Fibroblast of upper back skin (primary cell): ENCODE data around the gene C16orf87.
"Not testable (repeated sequence)": the region's sequence is repeated elsewhere in the genome, so short reads cannot be mapped to it uniquely, and the experiment has no call there.

Experiments
- DNase-seq: peaks from one replicate; pipeline ENCODE4 v3.0.0-alpha.2; 2013

The C16orf87 gene

DNA sequence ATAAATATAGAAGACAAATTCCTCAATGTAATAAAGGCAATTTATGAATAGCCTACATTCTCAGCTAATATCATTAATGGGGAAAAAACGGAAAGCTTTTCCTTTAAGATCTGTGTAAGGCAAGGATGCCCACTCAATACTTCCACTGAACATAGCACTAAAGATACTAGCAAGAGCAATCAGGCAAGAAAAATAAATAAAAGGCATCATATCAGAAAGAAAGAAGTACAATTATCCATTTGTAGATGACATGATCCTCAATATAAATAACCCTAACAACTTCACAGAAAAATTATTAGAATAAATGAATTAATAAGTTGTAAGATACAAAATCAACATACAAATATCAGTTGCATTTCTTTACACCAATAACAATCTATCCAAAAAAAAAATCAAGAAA lies 37.1 kb downstream of the C16orf87 start:
- no peak for DNase-seq

DNA sequence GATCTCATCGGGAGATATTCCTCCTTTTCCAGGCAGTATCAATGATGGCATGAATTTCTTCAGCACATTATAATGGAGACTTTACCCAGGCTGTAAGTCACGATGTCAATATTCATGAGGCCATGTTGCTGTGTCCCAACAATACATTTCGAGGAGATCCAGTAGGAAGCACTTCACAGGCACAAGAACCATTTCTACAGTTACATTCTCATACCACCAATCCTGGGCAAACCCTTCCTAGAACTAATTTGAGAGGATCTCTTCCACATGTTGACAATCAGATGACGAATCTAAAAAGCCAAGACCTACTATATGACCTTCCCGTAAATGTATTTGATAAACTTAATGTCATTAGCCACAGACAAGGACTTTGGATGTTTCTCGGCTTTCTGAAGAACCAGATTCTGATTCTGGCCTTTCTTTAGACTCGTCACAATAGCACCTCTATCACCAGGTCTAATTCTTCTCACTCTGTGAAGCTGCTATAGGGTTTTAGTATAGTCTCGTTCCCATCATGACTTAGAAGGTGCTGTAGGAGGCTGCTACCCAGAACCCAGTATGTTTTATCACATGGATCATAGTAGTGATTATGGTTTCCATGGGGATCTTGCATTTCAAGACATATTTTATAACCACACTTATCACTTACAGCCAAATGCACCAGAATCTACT lies 40.2 kb downstream of the C16orf87 start:
- no peak for DNase-seq

DNA sequence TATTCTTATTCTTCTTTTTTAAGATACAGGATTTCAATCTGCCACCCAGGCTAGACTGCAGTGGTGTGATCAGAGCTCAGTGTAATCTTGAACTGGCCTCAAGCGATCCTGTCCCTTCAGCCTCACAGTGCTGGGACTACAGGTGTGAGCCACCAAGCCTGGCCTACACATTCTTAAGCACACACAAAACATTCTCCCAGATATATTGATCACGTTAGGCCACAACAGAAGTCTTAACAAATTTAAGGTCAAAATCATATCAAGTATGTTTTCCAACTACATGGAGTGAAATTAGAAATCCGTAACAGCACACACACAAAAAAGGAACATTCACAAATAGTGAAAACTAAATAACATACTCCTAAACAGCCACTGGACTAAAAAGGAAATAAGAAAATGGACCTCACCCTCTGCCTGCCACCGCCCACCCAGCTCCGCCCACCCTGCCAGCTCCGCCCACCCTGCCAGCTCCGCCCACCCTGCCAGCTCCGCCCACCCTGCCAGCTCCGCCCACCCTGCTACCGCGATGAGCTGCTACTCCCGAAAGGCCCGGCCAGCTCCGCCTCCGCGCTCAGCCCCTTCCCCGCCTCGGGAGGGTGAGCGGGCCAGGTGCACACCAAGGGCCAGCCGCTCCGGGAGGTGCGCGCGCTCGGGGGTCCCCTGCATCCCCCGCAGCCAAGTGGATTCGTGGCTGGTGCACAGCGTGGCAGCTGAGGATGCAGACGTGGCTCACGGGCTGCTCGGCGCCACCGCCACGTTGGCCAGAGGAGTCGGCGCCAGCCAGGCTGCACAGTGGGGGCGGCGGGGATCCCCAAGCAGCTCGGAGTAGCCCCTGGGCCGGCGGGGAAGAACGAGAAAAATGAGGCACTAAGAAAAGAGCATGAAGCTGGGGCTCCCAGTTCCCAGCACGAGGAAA lies 41.2 kb downstream of the C16orf87 start:
- peak; percentile 50 for DNase-seq

DNA sequence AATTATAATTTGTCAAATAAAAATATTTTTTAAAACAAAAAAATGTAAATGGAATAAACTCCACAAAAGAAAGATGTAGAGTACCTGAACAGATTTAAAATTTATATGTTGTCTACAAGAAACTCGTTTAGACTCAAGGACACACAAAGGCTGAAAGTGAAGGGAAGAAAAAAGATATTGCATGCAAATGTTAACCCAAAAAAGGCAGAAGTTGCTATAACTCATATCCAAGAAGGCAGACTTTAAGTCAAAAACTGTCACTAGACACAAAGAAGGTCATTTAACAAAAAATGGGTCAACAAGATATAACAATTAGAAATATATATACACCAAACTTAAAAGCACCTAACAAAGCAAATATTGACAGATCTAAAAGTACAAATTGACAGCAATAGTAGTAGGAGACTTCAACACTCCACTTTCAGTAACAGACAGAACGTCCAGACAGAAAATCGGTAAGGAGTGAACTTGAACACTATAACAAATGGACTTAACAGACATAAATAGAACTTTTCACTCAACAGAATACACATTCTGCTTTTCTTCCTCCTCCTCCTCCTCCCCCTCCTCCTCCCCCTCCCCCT lies 42.0 kb downstream of the C16orf87 start:
- DNase-seq: no peak

DNA sequence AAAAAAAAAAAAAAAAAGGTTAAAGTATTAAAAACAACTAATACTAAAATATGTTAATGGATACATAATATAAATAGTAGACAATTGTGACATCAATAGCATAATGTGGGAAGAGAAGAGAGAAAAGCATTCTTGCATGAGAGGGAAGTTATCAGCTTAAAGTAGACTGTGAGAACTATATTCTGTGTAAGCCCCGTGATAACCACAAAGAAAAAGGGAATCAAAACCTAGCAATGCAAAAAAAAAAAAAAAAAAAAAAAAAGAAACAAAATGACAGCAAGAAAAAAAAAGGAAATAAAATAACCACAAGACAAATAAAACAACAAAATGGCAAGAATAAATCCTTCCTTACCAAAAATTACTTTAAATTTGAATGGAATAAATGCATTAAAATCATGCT lies 43.1 kb downstream of the C16orf87 start:
- DNase-seq: no peak

DNA sequence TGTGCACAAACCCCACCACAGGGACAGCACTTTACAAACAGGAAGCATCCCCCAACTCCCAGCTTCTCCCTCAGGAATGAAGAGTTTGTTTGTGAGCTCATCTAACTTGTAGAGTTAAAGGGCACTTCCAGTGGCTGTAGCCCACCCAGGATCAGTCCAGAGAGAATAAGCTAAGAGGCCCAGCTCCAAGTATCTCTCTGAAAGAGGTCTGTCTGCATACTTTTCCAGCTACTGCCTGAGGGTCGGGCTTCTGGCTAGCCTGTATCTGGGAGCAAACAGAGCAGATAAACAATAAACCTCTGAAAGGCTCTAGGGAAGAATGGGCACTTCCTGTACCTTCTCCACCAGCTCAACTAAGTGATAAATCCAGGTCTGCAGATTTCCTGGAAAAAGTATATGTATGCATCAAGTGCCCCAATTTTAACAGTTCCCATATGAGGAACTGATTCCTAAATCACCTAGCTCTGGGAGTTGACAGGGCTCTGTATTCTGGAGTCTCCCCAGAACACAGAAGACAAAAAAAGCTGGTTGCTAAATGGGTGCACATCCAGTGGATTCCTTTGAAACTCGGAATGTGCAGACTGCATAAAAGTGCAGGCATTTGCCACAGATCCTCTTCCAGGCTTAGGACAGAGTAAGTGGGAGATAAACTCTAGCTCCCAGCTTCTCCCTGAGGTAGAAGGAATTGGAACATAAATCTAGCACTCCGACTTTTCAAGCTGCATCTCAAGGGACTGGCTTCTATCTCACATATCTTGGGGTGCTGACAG lies 45.7 kb downstream of the C16orf87 start:
- DNase-seq: no peak

DNA sequence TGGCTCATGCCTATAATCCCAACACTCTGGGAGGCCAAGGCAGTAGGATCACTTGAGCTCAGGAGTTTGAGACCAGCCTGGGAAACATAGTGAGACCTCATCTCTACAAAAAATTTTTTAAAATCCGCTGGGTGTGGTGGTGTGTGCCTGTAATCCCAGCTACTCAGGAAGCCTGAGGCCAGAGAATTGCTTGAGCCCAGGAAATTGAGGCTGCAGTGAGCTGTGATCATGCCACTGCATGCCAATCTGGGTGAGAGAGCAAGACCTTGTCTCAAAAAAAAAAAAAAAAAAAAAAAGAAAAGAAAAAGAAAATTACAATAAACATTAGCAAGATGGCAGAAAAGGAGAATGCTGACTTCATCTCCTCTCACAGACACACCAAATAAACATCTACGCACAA lies 46.4 kb downstream of the C16orf87 start:
- not testable (repeated sequence) for DNase-seq

DNA sequence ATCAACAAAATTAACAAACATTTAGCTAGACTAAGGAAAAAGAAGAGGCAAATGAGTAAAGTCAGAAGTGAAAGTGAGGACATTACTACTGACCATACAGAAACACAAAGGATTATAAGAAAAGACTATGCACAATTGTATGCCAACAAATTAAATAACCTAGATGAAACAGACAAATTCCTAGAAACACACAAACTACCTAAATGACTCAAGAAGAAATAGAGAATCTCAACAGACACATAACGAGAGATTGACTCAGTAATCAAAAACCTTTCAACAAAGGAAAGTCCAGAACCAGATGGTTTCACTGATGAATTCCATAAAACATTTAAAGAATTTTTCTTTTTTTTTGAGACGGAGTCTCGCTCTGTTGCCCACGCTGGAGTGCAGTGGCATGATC lies 47.2 kb downstream of the C16orf87 start:
- peak; percentile 41 for DNase-seq

DNA sequence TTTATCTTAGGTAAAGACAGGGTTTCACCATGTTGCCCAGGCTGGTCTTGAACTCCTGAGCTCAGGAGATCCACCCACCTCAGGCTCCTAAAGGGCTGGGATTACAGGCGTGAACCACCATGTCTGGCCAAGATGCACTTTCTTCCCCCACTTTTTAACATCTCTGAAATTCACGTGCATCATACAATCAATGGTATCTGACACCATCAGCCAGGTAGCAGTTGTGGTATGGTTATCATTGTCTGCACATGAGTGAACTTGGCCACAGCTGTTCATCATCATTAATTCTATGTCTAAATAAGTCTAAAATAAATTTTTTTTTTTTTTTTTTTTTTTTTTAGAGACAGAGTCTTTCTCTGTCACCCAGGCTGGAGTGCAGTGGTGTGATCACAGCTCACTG lies 48.7 kb downstream of the C16orf87 start:
- no peak for DNase-seq

DNA sequence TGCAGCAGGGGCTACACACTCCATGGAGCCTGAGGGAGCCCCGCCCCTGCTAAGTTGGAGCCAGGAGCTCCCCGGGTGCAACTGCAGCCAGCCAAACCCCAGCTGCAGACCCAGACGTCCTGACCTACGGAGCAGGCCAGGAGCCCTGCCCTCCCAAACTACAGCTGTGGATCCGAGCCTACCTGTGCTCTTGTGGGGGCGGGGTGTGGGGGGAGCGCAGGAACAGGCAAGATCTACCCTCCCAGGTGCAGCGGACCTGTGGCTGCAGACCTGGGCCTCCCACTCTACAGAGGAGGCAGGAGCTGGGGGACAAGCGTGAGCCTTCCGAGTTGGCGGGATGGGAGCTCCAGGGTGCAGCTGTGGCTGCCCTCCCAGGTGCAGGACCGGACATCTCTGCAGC lies 53.2 kb downstream of the C16orf87 start:
- DNase-seq: no peak

DNA sequence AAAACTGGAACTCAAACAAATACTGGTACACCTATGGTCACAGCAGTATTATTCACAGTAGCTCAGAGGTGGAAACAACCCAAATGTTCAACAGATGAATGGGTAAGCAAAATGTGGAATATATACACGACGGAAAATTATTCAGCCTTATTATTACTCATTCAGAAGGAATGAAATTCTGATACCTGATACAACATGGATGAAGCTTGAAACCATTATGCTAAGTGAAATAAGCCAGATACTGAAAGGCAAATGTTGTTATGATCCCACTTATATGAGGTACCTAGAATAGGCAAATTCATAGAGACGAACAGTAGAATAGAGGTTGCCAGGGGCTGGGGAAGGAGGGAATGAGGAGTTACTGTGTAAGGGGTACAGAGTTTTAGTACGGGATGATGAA lies 55.8 kb downstream of the C16orf87 start:
- peak; percentile 14 for DNase-seq

DNA sequence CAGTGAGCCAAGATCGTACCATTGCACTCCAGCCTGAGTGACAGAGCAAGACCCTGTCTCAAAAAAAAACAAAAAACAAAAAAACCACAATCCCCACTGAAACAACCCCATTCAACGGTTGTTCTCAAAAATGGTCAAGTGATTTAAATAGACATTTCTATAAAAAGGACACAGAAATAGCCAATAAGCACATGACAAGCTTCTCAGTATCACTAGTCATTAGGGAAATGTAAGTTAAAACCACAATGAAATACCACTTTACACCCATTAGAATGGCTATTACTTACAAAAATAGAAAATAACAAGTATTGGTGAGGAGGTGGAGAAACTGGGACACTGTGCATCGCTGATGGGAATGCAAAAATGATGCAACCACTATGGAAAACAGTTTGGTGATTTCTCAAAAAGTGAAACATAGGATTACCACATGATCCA lies 56.2 kb downstream of the C16orf87 start:
- no peak for DNase-seq

DNA sequence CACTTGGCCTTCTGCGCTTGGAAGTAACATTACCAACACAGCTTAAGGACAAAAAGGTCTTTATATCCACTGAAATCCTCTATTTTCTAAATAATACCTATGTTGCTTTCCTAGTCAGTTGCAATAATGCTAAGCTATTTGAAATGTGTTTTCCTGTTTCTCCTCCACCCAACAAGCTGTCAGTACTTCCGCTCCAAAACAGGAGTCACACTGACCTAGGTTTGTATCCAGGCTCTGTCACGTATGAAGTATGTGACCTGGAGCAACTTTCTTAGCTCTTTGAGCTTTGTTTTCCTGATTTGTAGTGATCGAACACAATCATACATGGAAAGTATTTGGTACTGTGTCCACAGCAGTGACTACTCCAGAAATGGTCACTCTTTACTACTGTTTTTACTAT lies 58.5 kb downstream of the C16orf87 start:
- no peak for DNase-seq

DNA sequence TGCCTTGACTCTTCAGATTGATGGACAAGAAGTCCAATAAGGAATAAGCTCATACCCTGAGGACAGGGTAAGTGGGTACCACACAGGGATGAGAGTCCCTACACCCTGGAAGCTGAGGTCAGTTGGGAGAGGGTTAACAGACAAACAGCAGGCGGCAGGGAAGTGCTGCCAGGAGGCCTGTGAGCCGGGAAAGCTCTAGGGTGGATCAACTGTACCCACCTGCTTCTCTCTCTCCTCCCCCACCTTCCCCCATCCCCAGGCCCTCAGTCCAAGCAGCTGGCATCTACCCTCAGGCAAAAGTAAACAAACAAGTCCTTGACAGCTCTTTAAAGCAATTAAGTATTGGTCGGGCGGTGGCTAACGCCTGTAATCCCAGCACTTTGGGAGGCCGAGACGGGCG lies 62.2 kb downstream of the C16orf87 start:
- DNase-seq: no peak

DNA sequence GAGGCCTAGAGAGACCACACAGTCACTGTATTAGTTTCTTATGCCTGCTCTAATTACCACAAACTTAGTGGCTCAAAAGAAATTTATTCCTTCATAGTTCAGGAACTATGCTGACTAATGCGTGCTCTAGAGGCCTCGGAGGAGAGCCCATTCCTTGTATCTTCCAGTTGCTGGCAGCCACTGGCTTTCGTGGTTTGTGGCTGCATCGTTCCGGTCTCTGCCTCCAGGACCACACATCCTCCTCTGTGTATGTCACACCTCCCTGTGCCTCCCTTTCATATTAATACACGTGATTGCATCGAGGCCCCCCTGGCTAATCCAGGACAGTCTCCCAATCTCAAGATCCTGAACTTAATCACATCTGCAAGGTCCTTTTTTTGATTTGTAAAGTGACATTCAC lies 65.9 kb downstream of the C16orf87 start:
- peak; percentile 84 for DNase-seq

DNA sequence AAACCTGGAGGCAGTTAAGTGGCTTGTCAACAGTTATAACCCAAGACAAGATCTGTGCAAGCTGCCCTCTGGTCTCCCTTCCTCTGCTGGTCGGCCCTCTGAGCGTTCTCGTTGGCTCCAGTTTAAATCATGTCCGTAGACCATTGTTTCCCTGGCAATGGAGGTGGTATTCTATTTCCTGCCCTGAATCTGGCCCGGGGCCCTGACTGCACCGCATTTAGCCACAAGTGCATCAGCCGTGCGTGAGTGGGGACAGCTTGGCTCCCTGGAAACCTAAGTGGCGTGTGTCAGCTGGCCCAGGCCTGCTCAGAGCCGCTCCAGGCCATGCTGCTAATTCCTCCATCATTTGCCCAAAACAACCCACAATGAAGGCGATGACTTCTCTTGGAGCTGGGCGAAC lies 67.8 kb downstream of the C16orf87 start:
- DNase-seq: no peak

DNA sequence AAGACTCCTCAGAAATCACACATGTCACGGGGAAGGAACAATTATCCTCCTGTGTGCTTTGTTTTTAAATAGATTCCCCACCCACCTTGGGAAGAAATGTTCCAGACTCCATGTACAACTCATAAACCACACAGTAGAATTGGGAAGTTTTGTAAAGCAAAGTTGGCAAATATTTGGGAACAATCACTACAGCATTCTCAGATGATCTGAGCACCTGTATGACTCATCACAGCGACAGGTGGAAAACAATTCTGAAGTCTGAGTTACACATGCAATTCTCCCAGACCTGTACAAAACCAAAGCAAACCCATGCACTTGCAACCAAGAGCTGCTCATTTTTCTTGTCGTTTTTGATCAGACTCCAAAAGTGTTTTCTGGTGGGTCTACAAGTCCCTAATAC lies 68.4 kb downstream of the C16orf87 start:
- DNase-seq: no peak

DNA sequence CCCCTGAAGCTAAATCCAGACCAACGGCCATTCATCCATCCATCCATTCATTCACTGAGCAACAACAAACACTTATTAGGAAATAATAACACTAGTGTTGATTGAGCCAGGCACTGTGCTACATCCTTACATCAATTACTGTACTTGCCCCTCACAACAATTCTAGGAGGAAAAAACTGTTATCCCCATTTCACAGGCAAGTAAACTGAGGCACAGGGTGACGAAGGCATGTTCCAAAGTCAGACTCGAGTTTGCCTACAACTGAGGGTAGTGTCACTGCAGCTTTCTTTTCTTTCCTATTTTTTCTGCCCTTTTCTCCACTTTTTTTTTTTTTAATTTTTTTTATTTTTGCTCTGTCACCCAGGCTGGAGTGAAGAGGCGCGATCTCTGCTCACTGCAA lies 71.7 kb downstream of the C16orf87 start:
- DNase-seq: no peak

DNA sequence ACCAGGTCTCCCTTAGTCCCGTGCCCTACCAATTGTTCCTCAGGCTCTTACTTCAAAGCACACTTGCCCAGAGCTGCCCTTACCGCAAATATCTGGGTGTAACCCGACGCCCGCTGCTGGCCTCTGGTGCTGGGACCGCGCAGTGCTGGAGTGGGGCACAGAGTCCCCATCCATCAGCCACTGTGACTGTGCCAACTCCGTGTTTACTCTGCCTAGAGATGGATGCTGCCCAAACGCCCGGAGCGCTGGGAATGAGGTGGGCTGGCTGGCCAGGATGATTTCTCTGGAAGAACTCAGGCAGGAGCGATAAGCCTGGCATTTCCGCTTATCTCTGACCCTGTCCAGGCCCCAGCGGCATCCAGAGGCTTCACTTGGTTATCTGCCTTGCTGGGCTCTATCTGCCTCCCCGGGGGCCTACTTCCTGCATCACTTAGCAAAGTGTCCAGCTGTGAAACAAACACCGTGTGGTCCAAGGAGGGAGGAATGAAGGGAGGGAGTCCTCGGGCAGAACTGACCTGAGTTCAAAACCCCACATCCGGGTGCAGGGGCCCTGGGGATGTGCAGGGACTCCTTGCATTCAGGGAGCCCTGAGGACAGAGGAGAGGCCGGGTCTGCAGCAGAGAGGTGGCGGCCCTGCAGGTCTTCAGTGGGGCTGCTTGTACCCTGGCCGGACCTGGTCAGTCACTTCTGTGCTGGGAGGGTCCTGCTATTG lies 73.5 kb downstream of the C16orf87 start:
- no peak for DNase-seq

DNA sequence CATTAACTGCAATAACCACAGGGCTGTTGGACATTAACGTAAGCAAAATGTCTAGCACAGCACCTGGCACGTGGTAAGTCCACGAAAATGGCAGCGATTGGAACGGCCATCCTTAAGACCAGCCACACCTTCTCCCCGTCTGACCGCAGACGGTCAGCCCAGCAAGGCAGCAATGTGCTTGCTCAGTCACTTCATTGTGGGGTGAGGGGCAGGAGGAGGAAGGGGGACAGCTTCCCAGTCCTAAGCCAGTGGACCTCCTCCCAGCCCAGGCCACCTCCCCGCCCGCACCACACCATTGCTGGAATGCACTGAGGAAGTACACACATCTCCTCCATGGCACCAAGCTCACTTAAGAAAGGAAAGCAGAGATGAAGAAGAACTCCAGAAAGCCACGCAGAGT lies 74.2 kb downstream of the C16orf87 start:
- no peak for DNase-seq

DNA sequence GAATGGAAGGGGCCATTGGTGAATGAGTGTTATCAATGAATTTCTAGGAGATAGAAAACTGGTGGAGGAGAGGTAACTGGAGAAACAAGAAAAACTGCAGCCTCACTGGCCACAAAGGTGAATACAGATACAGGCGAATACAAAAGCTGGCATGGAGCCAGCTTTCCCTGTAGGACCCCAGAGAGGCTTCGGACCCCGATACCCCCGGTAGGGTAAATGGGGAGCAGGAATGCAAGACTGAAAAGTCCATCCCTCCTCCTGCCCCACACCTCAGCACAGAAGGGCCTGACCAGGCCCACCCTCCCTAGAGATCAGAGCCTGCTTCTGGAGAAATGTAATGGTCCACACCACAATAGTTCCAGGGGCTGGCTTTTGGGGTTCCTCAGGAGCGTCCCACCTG lies 78.0 kb downstream of the C16orf87 start:
- DNase-seq: no peak

DNA sequence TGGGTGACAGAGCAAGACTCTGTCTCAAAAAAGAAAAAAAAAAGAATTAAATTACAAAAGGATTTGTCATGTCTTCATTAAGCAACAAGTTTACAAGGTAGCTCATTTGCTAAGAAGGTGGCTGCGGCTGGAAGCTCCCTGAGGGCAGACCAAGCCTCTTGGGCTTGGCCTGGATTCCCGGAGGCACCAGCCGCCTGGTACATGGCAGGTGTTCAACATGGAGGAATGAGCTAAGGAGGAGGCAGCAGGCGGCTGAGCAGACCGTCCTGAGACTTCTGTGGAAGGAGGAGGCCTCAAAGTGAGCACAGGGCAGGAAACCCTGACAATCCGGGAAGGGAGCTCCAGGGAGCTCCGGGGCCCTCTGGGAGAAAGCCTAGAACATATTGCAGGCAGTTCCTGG lies 79.6 kb downstream of the C16orf87 start:
- DNase-seq: no peak
